HFFc6 (cell line): ENCODE measurements around the gene CALHM2. TPM values are rescaled to one million over a fixed set of nuclear protein-coding genes. Genes with fewer than 3 reads are reported as not detected.
A peak's percentile ranks its signal among the peaks of the same experiment; 100 is the strongest.

ENCODE experiments used
- DNase-seq: peaks from one replicate; pipeline ENCODE4 v3.0.0-alpha.2; 2018
- H3K27ac Mint-ChIP-seq: 2 replicates; pipeline ENCODE4 v1.8.0; 2020; ENCODE audit warnings: mild to moderate bottlenecking, mixed read lengths
- H3K27me3 Mint-ChIP-seq: 2 replicates; pipeline ENCODE4 v1.8.0; 2021; ENCODE audit warnings: mild to moderate bottlenecking, moderate library complexity, mixed read lengths; ENCODE audit not compliant: insufficient read depth
- H3K36me3 Mint-ChIP-seq: 2 replicates; pipeline ENCODE4 v1.8.0; 2021; ENCODE audit warnings: low read depth, mixed read lengths
- H3K4me1 Mint-ChIP-seq: 2 replicates; pipeline ENCODE4 v1.8.0; 2020; ENCODE audit warnings: low read depth, mixed read lengths
- H3K4me3 Mint-ChIP-seq: 2 replicates; pipeline ENCODE4 v1.8.0; 2020; ENCODE audit warnings: mild to moderate bottlenecking, moderate library complexity, mixed read lengths
- H3K9me3 Mint-ChIP-seq: 2 replicates; pipeline ENCODE4 v1.8.0; 2020; ENCODE audit warnings: mild to moderate bottlenecking, mixed read lengths
- total RNA-seq, 6 experiments: library from RNA; stranded (reverse); fragmentation: NEBNext Ultra II Directional; extraction: Animal tissue kit (Norgen Biotek cat#: 25700); gene quantifications; 2 replicates in 1 of 6; 3 replicates in 5 of 6; pipeline ENCODE4 v1.2.3, GENCODE V29; 2021
- TF ChIP-seq, protein P1 (sequence below): fragments of 200-600 bp; sonication (generic); IDR thresholded peaks from 2 replicates; pipeline ENCODE4 v1.5.0; 2021; ENCODE audit warnings: antibody characterized with exemption, mild to moderate bottlenecking

Gene CALHM2
- total RNA-seq, 6 experiments from 2014 or later = 41.0 to 46.0 (median 45.1) TPM

DNA sequence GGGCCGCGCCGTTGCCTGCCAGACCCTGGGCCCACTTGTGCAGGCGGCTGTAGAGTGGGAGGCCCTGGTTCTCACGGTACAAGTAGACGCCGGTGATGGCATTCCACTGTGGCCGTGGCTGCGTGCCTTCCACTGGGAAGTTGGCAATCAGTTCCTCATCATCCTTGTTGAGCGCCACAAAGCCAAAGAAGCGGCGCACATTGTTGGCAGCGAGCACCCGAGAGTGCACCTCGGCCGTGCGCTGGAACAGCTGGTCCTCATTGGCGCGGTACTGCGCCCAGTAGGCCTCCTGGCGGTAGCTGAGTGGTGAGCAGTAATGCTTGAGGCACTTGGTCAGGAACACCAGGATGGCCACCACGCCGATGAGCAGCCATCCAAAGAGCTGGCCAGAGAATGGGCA, 5.0 kb downstream of the CALHM2 start:
- no peaks in the 10 kb centered on the region for H3K9me3 Mint-ChIP-seq
- peaks cover 8% of the 10 kb centered on the region for H3K27me3 Mint-ChIP-seq
- TF ChIP-seq, protein P1, sequence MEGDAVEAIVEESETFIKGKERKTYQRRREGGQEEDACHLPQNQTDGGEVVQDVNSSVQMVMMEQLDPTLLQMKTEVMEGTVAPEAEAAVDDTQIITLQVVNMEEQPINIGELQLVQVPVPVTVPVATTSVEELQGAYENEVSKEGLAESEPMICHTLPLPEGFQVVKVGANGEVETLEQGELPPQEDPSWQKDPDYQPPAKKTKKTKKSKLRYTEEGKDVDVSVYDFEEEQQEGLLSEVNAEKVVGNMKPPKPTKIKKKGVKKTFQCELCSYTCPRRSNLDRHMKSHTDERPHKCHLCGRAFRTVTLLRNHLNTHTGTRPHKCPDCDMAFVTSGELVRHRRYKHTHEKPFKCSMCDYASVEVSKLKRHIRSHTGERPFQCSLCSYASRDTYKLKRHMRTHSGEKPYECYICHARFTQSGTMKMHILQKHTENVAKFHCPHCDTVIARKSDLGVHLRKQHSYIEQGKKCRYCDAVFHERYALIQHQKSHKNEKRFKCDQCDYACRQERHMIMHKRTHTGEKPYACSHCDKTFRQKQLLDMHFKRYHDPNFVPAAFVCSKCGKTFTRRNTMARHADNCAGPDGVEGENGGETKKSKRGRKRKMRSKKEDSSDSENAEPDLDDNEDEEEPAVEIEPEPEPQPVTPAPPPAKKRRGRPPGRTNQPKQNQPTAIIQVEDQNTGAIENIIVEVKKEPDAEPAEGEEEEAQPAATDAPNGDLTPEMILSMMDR = no peak
- H3K4me1 Mint-ChIP-seq = peaks cover 68% of the 10 kb centered on the region
- no peak overlapping the region for H3K4me3 Mint-ChIP-seq
- H3K27ac Mint-ChIP-seq = peak overlapping the region; percentile 83
- DNase-seq = no peak
- H3K36me3 Mint-ChIP-seq = peaks cover 50% of the 10 kb centered on the region

DNA sequence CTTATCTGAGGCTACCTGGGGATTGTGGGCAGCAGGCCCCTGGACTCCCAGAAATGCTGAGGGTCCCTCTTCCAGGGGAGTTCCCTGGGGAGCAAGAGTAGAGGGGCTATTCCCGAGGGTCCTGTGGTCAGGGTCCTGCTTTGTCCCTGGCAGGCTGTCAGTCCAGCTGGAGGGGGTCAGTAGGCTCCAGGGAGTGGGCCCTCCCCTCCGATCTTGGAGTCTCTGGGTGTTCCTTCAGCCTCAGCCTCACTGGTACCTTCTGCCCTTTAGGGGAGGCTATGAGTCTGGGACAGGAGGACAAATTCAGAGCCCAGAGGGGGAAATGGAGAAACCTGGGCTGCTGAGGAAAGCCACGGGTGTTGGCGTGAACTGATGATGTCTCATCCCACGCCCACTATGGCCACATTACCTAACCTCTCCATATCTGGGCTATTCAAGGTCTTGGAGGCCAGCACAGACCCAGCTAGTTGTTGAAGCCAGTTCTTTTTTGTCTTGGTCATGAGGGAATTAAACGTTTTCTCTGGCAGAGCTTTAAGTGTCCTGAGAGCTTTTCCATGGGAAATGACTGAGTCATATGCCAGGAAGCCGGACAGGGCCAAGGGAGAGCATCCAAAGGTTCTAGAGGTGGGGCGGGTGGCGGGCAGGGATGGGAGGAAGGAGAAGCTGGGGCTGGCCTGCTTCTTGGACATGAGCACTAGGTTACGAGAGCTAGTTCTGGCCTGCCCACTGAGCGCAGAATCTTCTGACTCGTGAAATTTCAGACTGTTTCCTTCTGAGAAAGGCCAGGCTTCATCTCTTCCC, 6.2 kb downstream of the CALHM2 start:
- peak; percentile 74 for DNase-seq
- TF ChIP-seq, protein P1 = no peak
- Mint-ChIP-seq H3K27ac (peak overlapping the region; percentile 97), H3K27me3 (peaks cover 8% of the 10 kb centered on the region), H3K36me3 (peaks cover 57% of the 10 kb centered on the region), H3K4me3 (peak overlapping the region; percentile 46), H3K4me1 (peaks cover 72% of the 10 kb centered on the region), H3K9me3 (no peaks in the 10 kb centered on the region)

DNA sequence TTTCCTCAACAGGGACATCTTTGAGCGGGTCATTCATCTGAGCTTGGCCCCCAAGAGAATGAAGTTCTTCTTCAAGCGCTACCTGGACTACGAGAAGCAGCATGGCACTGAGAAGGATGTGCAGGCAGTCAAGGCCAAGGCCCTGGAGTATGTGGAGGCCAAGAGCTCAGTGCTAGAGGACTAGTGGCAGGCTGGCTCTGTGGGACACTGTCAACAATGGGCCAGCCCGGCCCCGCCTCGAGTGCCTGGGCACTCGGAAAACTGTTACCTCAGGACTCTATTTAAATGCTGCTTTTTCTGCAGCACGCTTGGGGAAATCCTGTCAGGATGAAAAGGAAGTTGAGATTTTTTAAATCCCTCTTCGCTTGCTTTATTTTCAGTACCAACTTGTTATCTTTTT, 6.8 kb downstream of the CALHM2 start:
- peak overlapping the region; percentile 97 for H3K27ac Mint-ChIP-seq
- no peak for DNase-seq
- TF ChIP-seq, protein P1 = no peak
- no peak overlapping the region for H3K4me3 Mint-ChIP-seq
- peaks cover 8% of the 10 kb centered on the region for H3K27me3 Mint-ChIP-seq
- peaks cover 57% of the 10 kb centered on the region for H3K36me3 Mint-ChIP-seq
- no peaks in the 10 kb centered on the region for H3K9me3 Mint-ChIP-seq
- peaks cover 69% of the 10 kb centered on the region for H3K4me1 Mint-ChIP-seq

DNA sequence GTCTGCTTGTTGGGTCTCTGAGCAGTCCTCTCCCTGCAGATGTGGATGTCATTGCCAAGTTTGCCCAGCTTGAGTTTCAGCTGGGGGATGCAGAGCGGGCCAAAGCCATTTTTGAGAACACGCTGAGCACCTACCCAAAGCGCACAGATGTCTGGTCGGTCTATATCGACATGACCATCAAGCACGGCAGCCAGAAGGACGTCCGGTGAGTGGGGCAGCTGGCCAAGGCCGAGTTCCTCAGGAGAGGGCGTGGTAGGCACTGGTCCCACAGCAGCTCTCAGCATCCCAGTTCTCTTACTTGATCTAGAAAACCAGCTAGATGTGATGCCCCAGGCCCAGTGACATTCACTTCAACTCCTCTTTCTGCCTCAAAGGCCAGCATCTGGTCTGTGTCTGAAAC, 7.7 kb downstream of the CALHM2 start:
- TF ChIP-seq, protein P1 = no peak
- Mint-ChIP-seq H3K4me1 (peaks cover 64% of the 10 kb centered on the region), H3K9me3 (no peaks in the 10 kb centered on the region), H3K27me3 (peaks cover 8% of the 10 kb centered on the region), H3K27ac (peak overlapping the region; percentile 97), H3K4me3 (no peak overlapping the region), H3K36me3 (peaks cover 57% of the 10 kb centered on the region)
- no peak for DNase-seq

DNA sequence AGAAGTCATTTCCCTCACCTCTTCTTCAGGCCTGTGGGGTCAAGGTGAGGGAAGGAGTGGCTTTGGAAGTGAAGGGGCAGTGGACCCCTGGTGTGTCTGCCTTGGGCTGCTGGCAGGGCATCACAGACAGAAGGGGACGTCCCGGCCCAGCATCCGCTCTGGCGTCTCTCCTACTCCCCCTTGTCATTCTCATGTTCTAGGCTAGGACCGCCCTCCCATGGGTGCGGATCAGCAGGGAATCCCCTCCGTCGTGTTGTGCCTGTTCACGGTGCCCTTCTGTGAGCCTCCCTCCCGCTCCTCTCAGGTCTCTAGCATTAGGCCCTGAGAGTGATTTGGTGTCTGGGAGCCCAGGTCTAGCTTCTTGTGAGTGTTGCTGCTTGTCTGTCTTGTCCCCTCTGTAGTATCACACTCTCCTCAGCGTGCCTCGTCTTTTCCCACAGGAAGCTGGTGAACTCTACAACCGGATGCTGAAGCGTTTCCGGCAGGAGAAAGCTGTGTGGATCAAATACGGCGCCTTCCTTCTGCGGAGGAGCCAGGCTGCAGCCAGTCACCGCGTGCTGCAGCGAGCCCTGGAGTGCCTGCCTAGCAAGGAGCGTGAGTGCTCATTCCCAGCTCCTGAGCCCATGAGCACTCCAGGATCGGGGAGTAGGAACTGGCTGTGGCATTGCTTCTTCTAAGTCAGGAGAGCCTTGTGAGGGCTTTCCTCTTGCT, 8.5 kb downstream of the CALHM2 start:
- Mint-ChIP-seq H3K27me3 (peaks cover 8% of the 10 kb centered on the region), H3K36me3 (peaks cover 52% of the 10 kb centered on the region), H3K4me1 (peaks cover 56% of the 10 kb centered on the region), H3K4me3 (no peak overlapping the region), H3K27ac (peak overlapping the region; percentile 24; the same call in 1 of the 2 replicates), H3K9me3 (no peaks in the 10 kb centered on the region)
- no peak for DNase-seq
- TF ChIP-seq, protein P1 = no peak
